Hepatocyte (in vitro differentiated cells): ENCODE measurements around the gene ATCAY. TPM values are rescaled to one million over a fixed set of nuclear protein-coding genes. Genes with fewer than 3 reads are reported as not detected.

Experiments used
- DNase-seq: peaks from one replicate; pipeline ENCODE4 v3.0.0-alpha.2; 2016; ENCODE audit warnings: low spot score
- H2AFZ ChIP-seq: fragments of 200-600 bp; sonication (generic); 2 replicates; pipeline ENCODE4 v1.6.0; 2016; ENCODE audit warnings: antibody characterized with exemption, mild to moderate bottlenecking
- H3K27ac ChIP-seq: fragments of 200-600 bp; sonication (generic); 2 replicates; pipeline ENCODE4 v1.5.1; 2016; ENCODE audit warnings: mild to moderate bottlenecking
- H3K27me3 ChIP-seq: fragments of 200-600 bp; sonication (generic); 2 replicates; pipeline ENCODE4 v1.6.1; 2016
- H3K36me3 ChIP-seq: fragments of 200-600 bp; sonication (generic); replicated peaks from 2 replicates; pipeline ENCODE4 v1.5.1; 2016; ENCODE audit warnings: low read depth; ENCODE audit not compliant: insufficient read depth
- H3K4me1 ChIP-seq: fragments of 200-600 bp; sonication (generic); 2 replicates; pipeline ENCODE4 v1.5.1; 2016; ENCODE audit warnings: mild to moderate bottlenecking, moderate library complexity; ENCODE audit not compliant: insufficient read depth
- H3K4me2 ChIP-seq: fragments of 200-600 bp; sonication (generic); 2 replicates; pipeline ENCODE4 v1.6.0; 2016
- H3K4me3 ChIP-seq: fragments of 200-600 bp; sonication (generic); 2 replicates; pipeline ENCODE4 v1.5.1; 2016; ENCODE audit warnings: mild to moderate bottlenecking
- H3K79me2 ChIP-seq: fragments of 200-600 bp; sonication (generic); 2 replicates; pipeline ENCODE4 v1.6.0; 2017; ENCODE audit warnings: mild to moderate bottlenecking
- H3K9me2 ChIP-seq: fragments of 200-600 bp; sonication (generic); replicated peaks from 2 replicates; pipeline ENCODE4 v1.6.0; 2017; ENCODE audit warnings: mild to moderate bottlenecking; ENCODE audit not compliant: insufficient read depth
- H3K9me3 ChIP-seq: fragments of 200-600 bp; sonication (generic); 2 replicates; pipeline ENCODE4 v1.5.1; 2016; ENCODE audit warnings: low read depth, mild to moderate bottlenecking
- H4K20me1 ChIP-seq: fragments of 200-600 bp; sonication (generic); 2 replicates; pipeline ENCODE4 v1.6.0; 2016; ENCODE audit warnings: mild to moderate bottlenecking; ENCODE audit not compliant: insufficient read depth, poor library complexity, severe bottlenecking
- CTCF ChIP-seq: fragments of 200-600 bp; sonication (generic); IDR thresholded peaks from 2 replicates; pipeline ENCODE4 v1.5.1; 2016; ENCODE audit warnings: antibody characterized with exemption, mild to moderate bottlenecking; ENCODE audit not compliant: poor library complexity
- EZH2 ChIP-seq: fragments of 200-600 bp; sonication (generic); IDR thresholded peaks from 2 replicates; pipeline ENCODE4 v1.6.1; 2016; ENCODE audit warnings: antibody characterized with exemption, mild to moderate bottlenecking, borderline replicate concordance
- EZH2phosphoT487 ChIP-seq: fragments of 200-600 bp; sonication (generic); IDR thresholded peaks from one replicate; pipeline ENCODE4 v1.6.1; 2018; ENCODE audit warnings: antibody characterized with exemption, mild to moderate bottlenecking, low read depth, moderate library complexity; ENCODE audit not compliant: unreplicated experiment, severe bottlenecking
- WGBS: methylation state at CpG from one replicate; pipeline ENCODE4 v1.1.6; 2016; ENCODE audit warnings: low lambda C conversion rate; ENCODE audit errors: missing lambda C conversion rate; 5-methylcytosine and 5-hydroxymethylcytosine counted together
- polyA plus RNA-seq: library from polyadenylated mRNA; unstranded; fragments of >200 nt; fragmentation: Nextera tagmentation; extraction: Ambion mirVana; gene quantifications from 2 replicates; pipeline ENCODE4 v1.2.1, GENCODE V29; 2016
- total RNA-seq: library from RNA; depleted of rRNA; stranded (reverse); fragments of >200 nt; gene quantifications from 2 replicates; pipeline ENCODE4 v1.2.3, GENCODE V29; 2014

The ATCAY gene
- total and polyA plus RNA-seq, 2 experiments from 2014 or later: 0.13 TPM; not detected in 1

- H3K27me3 ChIP-seq: no peaks in the 10 kb centered on the region
- no peak overlapping the region for H3K27ac ChIP-seq
- H3K4me3 ChIP-seq: no peak overlapping the region
- no peaks in the 10 kb centered on the region for H3K9me2 ChIP-seq
- no peaks in the 10 kb centered on the region for H3K36me3 ChIP-seq
- TF ChIP-seq EZH2 (no peak), CTCF (no peak), EZH2phosphoT487 (no peak)
- no peak for DNase-seq
- no peaks in the 10 kb centered on the region for H3K4me1 ChIP-seq
- H2AFZ ChIP-seq: no peak overlapping the region
- H3K9me3 ChIP-seq: no peaks in the 10 kb centered on the region
- WGBS: 96% methylated on average over 8 of the region's 8 CpGs
- no peaks in the 10 kb centered on the region for H3K79me2 ChIP-seq
- no peak overlapping the region for H3K4me2 ChIP-seq
- no peaks in the 10 kb centered on the region for H4K20me1 ChIP-seq
Measured at GRCh38 chr19:3904233-3904632, 23.7 kb downstream of the ATCAY start.

- H3K9me3 ChIP-seq: no peaks in the 10 kb centered on the region
- H4K20me1 ChIP-seq: no peaks in the 10 kb centered on the region
- DNase-seq: no peak
- H3K36me3 ChIP-seq: no peaks in the 10 kb centered on the region
- 95% methylated on average over 39 of the region's 50 CpGs for WGBS
- H2AFZ ChIP-seq: no peak overlapping the region
- H3K4me2 ChIP-seq: no peak overlapping the region
- H3K79me2 ChIP-seq: no peaks in the 10 kb centered on the region
- no peaks in the 10 kb centered on the region for H3K27me3 ChIP-seq
- TF ChIP-seq EZH2phosphoT487 (no peak), CTCF (no peak), EZH2 (no peak)
- no peaks in the 10 kb centered on the region for H3K9me2 ChIP-seq
- no peak overlapping the region for H3K4me3 ChIP-seq
- H3K27ac ChIP-seq: no peak overlapping the region
- no peaks in the 10 kb centered on the region for H3K4me1 ChIP-seq
Measured at GRCh38 chr19:3907626-3908265, 27.3 kb downstream of the ATCAY start.

GRCh38 chr19:3908266-3909054, 28.0 kb downstream of the ATCAY start:
- H3K4me1 ChIP-seq: no peaks in the 10 kb centered on the region
- no peaks in the 10 kb centered on the region for H3K27me3 ChIP-seq
- no peak for TF ChIP-seq EZH2phosphoT487
- no peak for TF ChIP-seq CTCF
- TF ChIP-seq EZH2: no peak
- H2AFZ ChIP-seq: no peak overlapping the region
- H3K4me3 ChIP-seq: no peak overlapping the region
- no peak overlapping the region for H3K27ac ChIP-seq
- no peaks in the 10 kb centered on the region for H4K20me1 ChIP-seq
- no peaks in the 10 kb centered on the region for H3K36me3 ChIP-seq
- H3K9me3 ChIP-seq: no peaks in the 10 kb centered on the region
- WGBS: 96% methylated on average over 8 of the region's 14 CpGs
- no peak overlapping the region for H3K4me2 ChIP-seq
- no peaks in the 10 kb centered on the region for H3K9me2 ChIP-seq
- DNase-seq: no peak
- no peaks in the 10 kb centered on the region for H3K79me2 ChIP-seq
